CD4-positive, alpha-beta T cell treated with Interleukin-12 subunit alpha and Interleukin-12 subunit beta, for 1 hour (primary cell): ENCODE results near the gene ZSCAN21.

Experiments
- DNase-seq: peaks from one replicate; pipeline ENCODE4 v3.0.0-alpha.2; 2020

Gene ZSCAN21

GRCh38 chr7:100029596-100029995 is 20.0 kb upstream of the ZSCAN21 start:
- no peak for DNase-seq

DNA sequence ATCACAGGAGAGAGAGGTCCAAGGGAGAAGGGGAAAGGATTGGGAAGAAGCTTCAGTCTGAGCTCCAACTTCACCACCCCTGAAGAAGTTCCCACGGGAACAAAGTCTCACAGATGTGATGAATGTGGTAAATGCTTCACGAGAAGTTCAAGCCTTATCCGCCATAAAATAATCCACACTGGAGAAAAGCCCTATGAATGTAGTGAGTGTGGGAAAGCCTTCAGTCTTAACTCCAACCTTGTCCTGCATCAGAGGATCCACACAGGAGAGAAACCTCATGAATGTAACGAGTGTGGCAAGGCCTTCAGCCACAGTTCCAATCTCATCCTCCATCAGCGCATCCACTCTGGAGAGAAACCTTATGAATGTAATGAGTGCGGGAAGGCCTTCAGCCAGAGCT is 16.0 kb upstream of the ZSCAN21 start:
- no peak for DNase-seq

- DNase-seq = no peak
These were observed 14.6 kb upstream of the ZSCAN21 start for GRCh38 chr7:100034871-100035510.

DNA sequence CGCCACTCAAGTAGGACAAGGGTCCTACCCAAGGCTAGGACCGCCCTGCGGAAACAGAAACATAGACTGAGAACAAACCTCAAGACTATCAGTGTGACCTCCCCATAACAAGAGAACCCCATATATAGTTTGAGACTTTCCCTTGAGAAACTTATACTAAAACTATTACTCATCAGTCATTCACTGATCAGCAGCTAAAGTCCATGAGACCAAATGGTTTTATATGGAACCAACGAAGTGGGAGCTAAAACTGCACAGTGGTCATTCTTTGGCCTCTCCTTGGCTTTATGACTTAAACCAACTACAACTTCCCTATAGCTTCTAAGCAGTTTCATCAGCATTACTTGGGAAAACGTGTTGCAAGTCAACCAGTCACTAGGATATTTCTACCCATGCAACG is 13.7 kb upstream of the ZSCAN21 start:
- no peak for DNase-seq

DNA sequence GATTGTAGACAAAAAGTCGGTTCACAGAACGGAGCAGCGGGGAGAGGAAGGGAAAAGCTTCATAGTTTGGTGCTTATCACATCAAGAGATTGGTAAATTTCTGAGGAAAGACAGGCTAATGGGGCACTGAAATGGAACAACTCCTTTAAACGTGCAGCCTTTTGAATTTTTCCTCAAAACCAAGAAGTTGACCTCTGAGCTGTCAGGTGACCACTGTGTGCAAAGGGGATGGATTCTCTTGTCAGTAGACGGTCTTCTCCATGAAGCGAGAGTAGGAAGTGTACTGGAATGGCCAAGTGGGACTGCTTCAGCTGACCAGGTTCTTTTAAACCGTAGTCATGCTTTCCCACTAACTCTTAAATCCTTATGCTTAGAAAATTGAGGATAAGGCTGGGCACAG is 11.2 kb upstream of the ZSCAN21 start:
- DNase-seq = no peak

DNA sequence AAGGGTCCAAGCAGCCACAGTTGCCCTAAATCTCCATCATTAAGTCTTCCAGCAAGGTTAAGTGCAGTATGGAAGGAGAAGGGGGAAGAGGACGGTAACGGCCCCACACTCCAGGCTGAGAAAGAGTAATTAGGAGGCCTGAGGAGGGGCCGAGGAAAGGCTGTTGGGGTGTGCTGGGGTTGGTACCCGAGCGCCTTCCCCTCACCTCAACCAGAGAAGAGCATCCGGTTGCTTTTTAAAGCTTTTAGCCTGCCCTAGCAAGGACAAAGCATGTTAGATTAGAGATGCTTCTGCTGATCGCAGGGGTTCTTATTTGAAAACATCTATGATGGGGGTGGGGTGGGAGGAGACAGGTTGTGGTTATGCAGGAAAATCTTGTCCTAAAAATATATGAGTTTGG is 9.0 kb upstream of the ZSCAN21 start:
- no peak for DNase-seq

- DNase-seq = no peak
These were observed 4.9 kb upstream of the ZSCAN21 start for GRCh38 chr7:100044718-100045117.

GRCh38 chr7:100048680-100049079 is 894 bp upstream of the ZSCAN21 start:
- no peak for DNase-seq

DNA sequence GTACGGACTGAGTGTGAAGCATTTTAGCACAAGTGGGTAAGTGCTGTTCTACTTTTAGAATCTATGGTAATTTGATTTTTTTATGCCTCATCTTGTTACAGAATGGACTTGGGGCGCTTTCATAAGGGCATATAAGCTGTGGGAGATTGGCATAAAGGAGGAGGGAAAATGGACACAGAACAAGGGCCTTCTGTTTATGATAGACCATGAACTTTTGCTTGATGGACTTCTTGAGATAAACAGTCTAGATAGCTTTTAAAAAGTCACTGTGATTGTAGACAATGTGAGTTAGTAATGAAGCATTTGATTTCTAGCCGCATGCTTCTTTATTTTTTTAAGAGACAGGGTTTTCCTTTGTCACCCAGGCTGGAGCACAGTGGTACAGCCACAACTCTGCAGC is 2.0 kb downstream of the ZSCAN21 start:
- no peak for DNase-seq

DNA sequence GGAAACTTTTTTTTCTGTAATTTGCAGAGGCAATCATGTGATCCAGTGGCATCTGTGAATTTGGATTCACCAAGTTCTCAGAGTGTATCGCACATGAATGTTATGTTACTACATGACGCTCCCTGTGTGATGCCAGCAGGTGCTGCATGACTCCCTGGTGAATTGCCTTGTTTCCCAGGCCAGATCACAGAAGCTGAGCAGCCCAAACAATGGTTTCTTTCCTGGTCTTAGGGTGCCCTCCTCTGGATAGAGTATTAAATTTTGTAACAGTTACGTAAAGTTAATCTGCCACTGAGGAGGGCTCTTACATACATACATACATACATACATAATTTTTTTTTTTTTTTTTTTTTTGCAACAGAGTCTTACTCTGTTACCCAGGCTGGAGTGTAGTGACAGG is 3.6 kb downstream of the ZSCAN21 start:
- peak; percentile 52 for DNase-seq

GRCh38 chr7:100057006-100057405 is 7.4 kb downstream of the ZSCAN21 start:
- no peak for DNase-seq

DNA sequence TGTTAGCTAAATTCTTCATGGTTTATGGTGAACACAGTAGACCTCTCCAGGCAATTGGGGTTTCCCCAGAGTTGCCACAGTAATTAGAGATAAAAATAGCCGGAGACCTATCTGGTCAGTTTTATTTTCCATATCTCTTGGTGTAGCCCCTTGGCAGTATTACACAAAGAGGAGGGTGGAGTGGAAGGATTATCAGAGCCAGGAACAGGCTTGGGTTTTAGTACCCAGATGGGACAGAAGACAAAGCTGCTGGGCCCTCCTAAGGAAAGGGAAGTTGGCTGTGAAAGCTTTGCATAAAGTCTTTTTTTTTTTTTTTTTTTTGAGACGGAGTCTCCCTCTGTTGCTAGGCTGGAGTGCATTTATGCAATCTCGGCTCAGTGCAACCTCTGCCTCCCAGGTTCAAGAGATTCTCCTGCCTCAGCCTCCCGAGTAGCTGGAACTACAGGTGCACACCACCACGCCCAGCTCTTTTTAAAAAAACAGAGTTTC is 9.7 kb downstream of the ZSCAN21 start:
- DNase-seq = no peak

- no peak for DNase-seq
These were observed 12.1 kb downstream of the ZSCAN21 start for GRCh38 chr7:100061518-100062193.

DNA sequence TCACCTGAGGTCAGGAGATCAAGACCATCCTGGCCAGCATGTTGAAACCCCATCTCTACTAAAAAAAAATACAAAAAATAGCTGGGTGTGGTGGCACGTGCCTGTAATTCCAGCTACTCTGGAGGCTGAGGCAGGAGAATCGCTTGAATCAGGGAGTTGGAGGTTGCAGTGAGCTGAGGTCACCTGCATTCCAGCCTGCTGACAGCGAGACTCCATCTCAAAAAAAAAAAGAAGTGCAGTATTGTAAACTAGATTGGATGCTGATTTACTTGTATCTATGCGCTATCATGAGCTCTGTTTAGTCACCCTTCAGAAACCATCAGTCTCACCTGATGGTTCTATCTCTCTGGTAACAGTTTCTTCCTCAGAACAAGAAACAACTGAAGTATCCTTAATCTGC is 13.8 kb downstream of the ZSCAN21 start:
- DNase-seq = no peak

GRCh38 chr7:100064162-100064561 is 14.6 kb downstream of the ZSCAN21 start:
- DNase-seq = no peak

DNA sequence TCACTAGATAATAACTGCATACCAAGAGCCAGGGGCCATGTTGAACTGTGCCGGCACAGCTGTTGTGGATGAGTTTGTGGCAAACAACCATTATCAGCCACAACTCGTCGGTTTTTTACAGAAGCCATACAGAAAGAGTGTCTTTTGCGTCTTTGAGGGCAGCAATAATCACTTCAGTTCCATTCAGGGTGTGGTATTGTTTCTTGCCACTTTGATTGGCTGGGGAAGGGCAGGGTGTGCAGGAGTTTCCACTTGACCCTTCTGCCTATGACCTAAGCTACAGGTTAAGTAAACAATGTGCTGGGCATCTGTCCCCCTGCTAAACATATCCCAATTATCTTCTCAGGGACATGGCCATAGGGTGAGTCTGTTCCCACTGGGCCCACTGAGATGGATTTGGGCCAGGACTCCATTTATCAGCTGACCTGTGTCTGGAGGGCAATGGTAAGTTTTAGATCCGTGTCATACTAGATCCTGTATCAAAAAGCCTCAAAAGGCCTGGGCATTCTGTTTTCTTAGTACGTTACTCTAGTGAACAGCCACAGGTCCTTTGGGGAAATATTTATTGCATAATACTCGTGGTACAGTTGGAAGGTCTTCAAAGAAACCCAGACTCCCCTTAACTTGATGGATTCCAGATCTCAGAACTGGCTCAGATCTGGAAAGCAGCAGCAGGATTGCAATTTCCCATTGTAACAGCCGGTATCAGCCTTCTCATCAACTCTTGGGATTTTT is 16.0 kb downstream of the ZSCAN21 start:
- no peak for DNase-seq

- DNase-seq = no peak
These were observed 17.4 kb downstream of the ZSCAN21 start for GRCh38 chr7:100066953-100067352.

DNA sequence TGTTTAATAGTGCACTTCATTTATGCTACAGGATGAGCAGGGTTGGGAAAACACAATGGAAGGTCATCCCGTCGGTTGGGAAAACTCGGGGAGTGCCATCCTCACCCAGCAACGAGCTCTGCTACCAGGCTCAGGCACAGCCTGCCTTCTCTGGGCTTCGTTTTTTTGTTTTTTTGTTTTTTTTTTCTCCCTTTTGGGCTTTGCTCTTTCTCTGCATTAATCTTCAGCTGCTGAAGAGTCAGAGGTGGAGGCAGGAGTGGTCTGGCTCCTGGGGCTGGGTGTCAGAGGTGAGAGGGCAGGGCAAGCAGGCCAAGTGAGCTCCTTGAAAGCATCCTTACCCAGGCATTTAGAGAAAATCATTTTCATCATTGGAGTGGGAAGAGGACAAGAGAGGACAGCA is 20.4 kb downstream of the ZSCAN21 start:
- no peak for DNase-seq

- DNase-seq = no peak
These were observed 21.6 kb downstream of the ZSCAN21 start for GRCh38 chr7:100071018-100071723.

GRCh38 chr7:100072462-100072861 is 22.9 kb downstream of the ZSCAN21 start:
- no peak for DNase-seq

DNA sequence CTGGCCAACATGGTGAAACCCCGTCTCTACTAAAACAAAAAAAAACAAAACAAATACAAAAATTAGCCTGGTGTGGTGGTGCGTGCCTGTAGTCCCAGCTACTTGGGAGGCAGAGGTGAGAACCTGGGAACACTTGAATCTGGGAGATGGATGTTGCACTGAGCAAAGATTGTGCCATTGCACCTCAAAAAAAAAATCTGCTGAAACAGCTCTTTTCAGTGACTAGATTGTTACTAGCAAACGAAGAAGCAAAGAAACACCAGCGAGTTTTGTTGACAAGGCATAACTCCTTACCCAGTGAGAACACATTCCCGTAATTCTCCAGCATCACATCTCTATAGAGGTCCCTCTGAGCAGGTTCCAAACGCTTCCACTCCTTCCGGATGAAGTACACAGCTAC is 25.3 kb downstream of the ZSCAN21 start:
- no peak for DNase-seq

- DNase-seq = no peak
These were observed 25.8 kb downstream of the ZSCAN21 start for GRCh38 chr7:100075418-100075817.

DNA sequence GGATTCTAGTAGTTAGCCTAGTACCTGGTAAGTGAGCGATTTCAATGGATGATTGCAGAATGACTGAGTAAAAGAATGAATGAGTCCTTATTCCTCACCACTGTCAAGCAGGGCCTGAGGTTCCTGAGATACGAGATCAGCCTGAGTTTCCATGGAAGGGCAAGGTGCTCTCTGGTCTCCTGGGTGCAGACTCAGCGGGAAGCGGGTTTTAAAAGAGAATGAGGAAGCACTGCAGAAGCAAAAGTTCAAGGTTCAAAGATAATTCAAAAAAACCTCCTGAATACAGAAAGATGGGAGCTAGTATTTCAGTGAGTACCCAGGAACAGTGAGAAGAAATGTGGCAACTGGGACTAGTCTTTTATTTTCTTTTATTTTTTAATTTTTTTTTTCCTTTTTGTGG is 27.6 kb downstream of the ZSCAN21 start:
- DNase-seq = no peak
